ENCODE data around the gene GNE. TPM values are rescaled to one million over a fixed set of nuclear protein-coding genes. Genes with fewer than 3 reads are reported as not detected.

Gene GNE
- total and polyA plus RNA-seq, 10 donors: 3.6 to 24.6 (median 15.6) TPM

DNA sequence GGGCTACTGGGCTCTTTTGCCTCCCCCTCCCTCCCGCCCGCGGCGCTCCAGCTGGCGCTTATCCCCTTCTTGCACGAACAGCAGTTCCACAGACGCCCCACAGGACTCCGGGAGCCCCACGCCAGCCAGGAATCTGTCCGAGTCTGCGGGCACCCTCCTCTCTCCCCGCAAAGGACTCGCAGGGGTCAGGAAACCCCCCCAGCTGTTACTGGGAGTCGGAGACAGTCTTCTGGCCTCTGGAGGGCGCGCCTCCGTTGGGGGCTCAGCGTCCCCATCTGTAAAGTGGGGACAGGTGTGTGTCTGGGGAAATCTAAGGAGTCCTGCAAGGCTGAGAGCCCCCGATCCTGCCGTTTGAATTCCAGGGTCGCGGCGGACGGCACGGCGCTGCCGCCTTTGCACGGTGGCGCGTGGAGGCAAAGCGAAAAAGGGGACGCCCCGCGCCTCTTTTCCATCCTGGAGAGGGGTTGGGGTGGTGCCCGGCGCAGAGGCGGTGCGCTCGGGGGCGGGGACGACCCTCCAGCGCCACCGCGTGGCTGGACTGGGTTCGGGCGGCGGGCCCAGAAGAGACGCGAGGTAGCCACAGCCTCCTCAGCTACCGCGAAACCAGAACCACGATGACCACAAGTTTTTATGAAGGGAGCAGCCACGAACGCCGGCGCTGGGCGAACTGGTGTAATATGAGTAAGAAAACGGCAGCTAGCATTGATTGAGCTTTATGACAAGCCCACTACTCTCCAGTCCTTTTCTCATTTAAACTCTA, 91.9 kb downstream of the GNE start:
- WGBS, 5 donors: 6 to 15% (median 8%) methylated on average over 29 to 58 of the region's 58 CpGs
- intact Hi-C loops (cut with DNase I; ENCODE audit: low total_unique reads): no loop called here
- TF ChIP-seq CTCF (IDR thresholded peaks at IDR 0.05 in 8 of 11, conservative IDR thresholded peaks at IDR 0.05 in 3 of 11): peak; percentile 85 to 99 (median 97)
- peak; percentile 59 to 87 (median 71) for TF ChIP-seq POLR2AphosphoS5 (IDR thresholded peaks at IDR 0.05)
- no peak for TF ChIP-seq POLR2A (IDR thresholded peaks at IDR 0.05)

DNA sequence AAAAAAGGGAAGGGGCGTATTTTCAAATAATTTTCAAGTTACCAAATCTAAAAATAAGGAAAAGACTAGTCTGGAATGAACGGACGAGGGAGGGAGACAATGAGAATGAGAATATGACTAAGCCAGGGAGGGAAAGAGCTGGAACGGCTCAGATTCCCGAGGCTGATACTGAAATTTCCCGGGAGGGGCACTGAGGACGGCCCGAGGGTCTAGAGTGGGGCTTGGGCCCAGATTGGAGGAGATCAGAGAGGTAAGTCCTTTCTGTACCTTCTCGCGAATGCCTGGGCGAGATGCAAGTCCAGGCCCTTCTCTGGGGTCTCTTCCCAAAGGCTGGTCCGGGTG, 92.5 kb downstream of the GNE start:
- WGBS, 5 donors: 57 to 82% (median 70%) methylated on average over 12 of the region's 12 CpGs
- Histone ChIP-seq H3K27ac (peak overlapping the region in 1 of 8 donors; percentile 76), H3K36me3 (peaks cover 0 to 27% (median 2%) of the 10 kb centered on the region in 6 donors), H3K4me3 (peak overlapping the region in 4 of 8 donors; percentile 47 to 72 (median 50)), H3K27me3 (replicated peaks in 1 of 7) (peaks cover 0 to 6% (median 0%) of the 10 kb centered on the region in 7 donors), H3K9me3 (no peaks in the 10 kb centered on the region), H3K4me1 (peaks cover 5 to 39% (median 23%) of the 10 kb centered on the region in 6 donors)
- TF ChIP-seq CTCF (IDR thresholded peaks at IDR 0.05 in 8 of 11, conservative IDR thresholded peaks at IDR 0.05 in 3 of 11) (no peak), POLR2AphosphoS5 (IDR thresholded peaks at IDR 0.05) (no peak), POLR2A (IDR thresholded peaks at IDR 0.05) (no peak)
- no peak for DNase-seq
- intact Hi-C loops (cut with DNase I; ENCODE audit: low total_unique reads): no loop called here

More for the DNA sequence above, 91.9 kb downstream of the GNE start:
- Histone ChIP-seq H3K9me3 (no peaks in the 10 kb centered on the region), H3K4me3 (peak overlapping the region; percentile 35 to 72 (median 48)), H3K27me3 (replicated peaks in 1 of 7) (peaks cover 0 to 6% (median 0%) of the 10 kb centered on the region in 7 donors), H3K36me3 (peaks cover 0 to 22% (median 2%) of the 10 kb centered on the region in 6 donors), H3K27ac (peak overlapping the region in 2 of 8 donors; percentile 37 to 76), H3K4me1 (peaks cover 5 to 39% (median 23%) of the 10 kb centered on the region in 6 donors)
- DNase-seq: peak; percentile 96

- no peak for TF ChIP-seq POLR2A (IDR thresholded peaks at IDR 0.05)
- TF ChIP-seq POLR2AphosphoS5 (IDR thresholded peaks at IDR 0.05): peak in 1 of 3 donors; percentile 30
- TF ChIP-seq CTCF (IDR thresholded peaks at IDR 0.05 in 8 of 11, conservative IDR thresholded peaks at IDR 0.05 in 3 of 11): no peak
- H3K27ac ChIP-seq: peak overlapping the region in 1 of 8 donors; percentile 11
Observed at GRCh38 chr9:36164989-36165388, 93.3 kb downstream of the GNE start.

More at GRCh38 chr9:36164989-36165388, 93.3 kb downstream of the GNE start:
- DNase-seq: no peak
- 70 to 93% (median 83%) methylated on average over 3 of the region's 3 CpGs for WGBS, 5 donors
- intact Hi-C loops (cut with DNase I; ENCODE audit: low total_unique reads): no loop called here
- Histone ChIP-seq H3K27me3 (replicated peaks in 1 of 7) (peaks cover 0 to 6% (median 0%) of the 10 kb centered on the region in 7 donors), H3K4me1 (peaks cover 5 to 39% (median 23%) of the 10 kb centered on the region in 6 donors), H3K36me3 (peaks cover 0 to 35% (median 5%) of the 10 kb centered on the region in 6 donors), H3K9me3 (no peaks in the 10 kb centered on the region), H3K4me3 (no peak overlapping the region)

Small RNA genes within 50 kb of the gene (small RNA-seq; reads per million reads assigned to genes)
- 0 reads per million in 4 donors for gene RNU4-53P

Other genes with a start within 250 kb of the GNE start
- 10 to 100 TPM in 4 of 7 donors, 1 to 10 TPM in 3; 9.3 to 16.0 (median 12.5) TPM for gene RECK, start 221.5 kb downstream of the GNE start, total RNA-seq
- 1 to 10 TPM; 2.7 to 3.6 (median 3.4) TPM for gene RECK, start 221.5 kb downstream of the GNE start, polyA plus RNA-seq
- 10 to 100 TPM; 25.4 to 72.1 (median 42.1) TPM for gene GLIPR2, start 121.7 kb downstream of the GNE start, total RNA-seq
- 10 to 100 TPM; 25.2 to 37.5 (median 30.3) TPM for gene GLIPR2, start 121.7 kb downstream of the GNE start, polyA plus RNA-seq
- 1 to 10 TPM in 1 of 7 donors, under 1 TPM in 3, not detected in 3; 0.13 to 1.0 (median 0.46) TPM for gene CCIN, start 89.1 kb downstream of the GNE start, total RNA-seq
- gene CCIN, start 89.1 kb downstream of the GNE start, polyA plus RNA-seq: under 1 TPM; 0.03 to 0.09 (median 0.03) TPM
- gene CLTA, start 67.5 kb downstream of the GNE start, total RNA-seq: 100 to 1,000 TPM; 122 to 166 (median 140) TPM
- gene CLTA, start 67.5 kb downstream of the GNE start, polyA plus RNA-seq: 100 to 1,000 TPM in 2 of 3 donors, 10 to 100 TPM in 1; 92.0 to 176 (median 133) TPM
- 10 to 100 TPM; 43.7 to 67.1 (median 48.5) TPM for gene RNF38, start 141.8 kb upstream of the GNE start, total RNA-seq
- 10 to 100 TPM in 1 of 3 donors, 1 to 10 TPM in 2; 9.5 to 12.3 (median 9.7) TPM for gene RNF38, start 141.8 kb upstream of the GNE start, polyA plus RNA-seq

Data from spleen (tissue), 11 donors.